WTC11 (cell line): ENCODE measurements around the gene TRAF3IP3.

Experiments used
- GABPB1 ChIP-seq: sonication (generic); formaldehyde crosslinking; IDR thresholded peaks from 2 replicates; pipeline ENCODE4 v1.8.1; 2023; ENCODE audit warnings: mild to moderate bottlenecking, missing genetic modification reagents
- TF ChIP-seq, protein P1 (sequence below): fragments of 200-600 bp; IDR thresholded peaks from 2 replicates; pipeline ENCODE4 v1.8.0; 2022; ENCODE audit warnings: antibody characterized with exemption
- TF ChIP-seq, protein P2 (sequence below): sonication (generic); formaldehyde crosslinking; IDR thresholded peaks from 2 replicates; pipeline ENCODE4 v1.8.0; 2022; ENCODE audit warnings: missing genetic modification reagents

DNA sequence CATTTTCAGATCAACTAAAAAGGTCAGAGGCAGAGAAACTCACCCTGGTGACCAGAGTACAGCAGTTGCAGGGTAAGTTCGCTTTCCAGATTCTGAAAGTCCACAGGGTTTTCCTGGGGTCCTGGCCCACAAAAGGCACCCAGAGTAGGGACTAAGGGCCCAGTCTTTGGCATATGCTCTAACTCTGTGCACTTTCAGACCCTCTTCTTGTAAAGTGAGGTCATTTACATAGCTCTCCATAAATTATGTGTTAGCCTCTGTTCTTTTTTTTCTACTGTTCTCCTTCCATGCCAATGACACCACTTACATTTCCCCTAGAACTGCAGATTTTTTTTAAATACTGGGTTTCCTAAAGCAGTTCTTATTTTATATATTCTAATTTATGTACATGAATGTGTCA lies 22.2 kb downstream of the TRAF3IP3 start:
- TF ChIP-seq, protein P1, sequence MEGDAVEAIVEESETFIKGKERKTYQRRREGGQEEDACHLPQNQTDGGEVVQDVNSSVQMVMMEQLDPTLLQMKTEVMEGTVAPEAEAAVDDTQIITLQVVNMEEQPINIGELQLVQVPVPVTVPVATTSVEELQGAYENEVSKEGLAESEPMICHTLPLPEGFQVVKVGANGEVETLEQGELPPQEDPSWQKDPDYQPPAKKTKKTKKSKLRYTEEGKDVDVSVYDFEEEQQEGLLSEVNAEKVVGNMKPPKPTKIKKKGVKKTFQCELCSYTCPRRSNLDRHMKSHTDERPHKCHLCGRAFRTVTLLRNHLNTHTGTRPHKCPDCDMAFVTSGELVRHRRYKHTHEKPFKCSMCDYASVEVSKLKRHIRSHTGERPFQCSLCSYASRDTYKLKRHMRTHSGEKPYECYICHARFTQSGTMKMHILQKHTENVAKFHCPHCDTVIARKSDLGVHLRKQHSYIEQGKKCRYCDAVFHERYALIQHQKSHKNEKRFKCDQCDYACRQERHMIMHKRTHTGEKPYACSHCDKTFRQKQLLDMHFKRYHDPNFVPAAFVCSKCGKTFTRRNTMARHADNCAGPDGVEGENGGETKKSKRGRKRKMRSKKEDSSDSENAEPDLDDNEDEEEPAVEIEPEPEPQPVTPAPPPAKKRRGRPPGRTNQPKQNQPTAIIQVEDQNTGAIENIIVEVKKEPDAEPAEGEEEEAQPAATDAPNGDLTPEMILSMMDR: no peak
- TF ChIP-seq GABPB1 (CRISPR knock-in tag): no peak
- TF ChIP-seq, protein P2, sequence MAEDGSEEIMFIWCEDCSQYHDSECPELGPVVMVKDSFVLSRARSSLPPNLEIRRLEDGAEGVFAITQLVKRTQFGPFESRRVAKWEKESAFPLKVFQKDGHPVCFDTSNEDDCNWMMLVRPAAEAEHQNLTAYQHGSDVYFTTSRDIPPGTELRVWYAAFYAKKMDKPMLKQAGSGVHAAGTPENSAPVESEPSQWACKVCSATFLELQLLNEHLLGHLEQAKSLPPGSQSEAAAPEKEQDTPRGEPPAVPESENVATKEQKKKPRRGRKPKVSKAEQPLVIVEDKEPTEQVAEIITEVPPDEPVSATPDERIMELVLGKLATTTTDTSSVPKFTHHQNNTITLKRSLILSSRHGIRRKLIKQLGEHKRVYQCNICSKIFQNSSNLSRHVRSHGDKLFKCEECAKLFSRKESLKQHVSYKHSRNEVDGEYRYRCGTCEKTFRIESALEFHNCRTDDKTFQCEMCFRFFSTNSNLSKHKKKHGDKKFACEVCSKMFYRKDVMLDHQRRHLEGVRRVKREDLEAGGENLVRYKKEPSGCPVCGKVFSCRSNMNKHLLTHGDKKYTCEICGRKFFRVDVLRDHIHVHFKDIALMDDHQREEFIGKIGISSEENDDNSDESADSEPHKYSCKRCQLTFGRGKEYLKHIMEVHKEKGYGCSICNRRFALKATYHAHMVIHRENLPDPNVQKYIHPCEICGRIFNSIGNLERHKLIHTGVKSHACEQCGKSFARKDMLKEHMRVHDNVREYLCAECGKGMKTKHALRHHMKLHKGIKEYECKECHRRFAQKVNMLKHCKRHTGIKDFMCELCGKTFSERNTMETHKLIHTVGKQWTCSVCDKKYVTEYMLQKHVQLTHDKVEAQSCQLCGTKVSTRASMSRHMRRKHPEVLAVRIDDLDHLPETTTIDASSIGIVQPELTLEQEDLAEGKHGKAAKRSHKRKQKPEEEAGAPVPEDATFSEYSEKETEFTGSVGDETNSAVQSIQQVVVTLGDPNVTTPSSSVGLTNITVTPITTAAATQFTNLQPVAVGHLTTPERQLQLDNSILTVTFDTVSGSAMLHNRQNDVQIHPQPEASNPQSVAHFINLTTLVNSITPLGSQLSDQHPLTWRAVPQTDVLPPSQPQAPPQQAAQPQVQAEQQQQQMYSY (CRISPR knock-in tag): no peak
